Measurements from ENCODE around the gene BTK.
A peak's percentile ranks its signal among the peaks of the same experiment; 100 is the strongest.

BTK gene

DNA sequence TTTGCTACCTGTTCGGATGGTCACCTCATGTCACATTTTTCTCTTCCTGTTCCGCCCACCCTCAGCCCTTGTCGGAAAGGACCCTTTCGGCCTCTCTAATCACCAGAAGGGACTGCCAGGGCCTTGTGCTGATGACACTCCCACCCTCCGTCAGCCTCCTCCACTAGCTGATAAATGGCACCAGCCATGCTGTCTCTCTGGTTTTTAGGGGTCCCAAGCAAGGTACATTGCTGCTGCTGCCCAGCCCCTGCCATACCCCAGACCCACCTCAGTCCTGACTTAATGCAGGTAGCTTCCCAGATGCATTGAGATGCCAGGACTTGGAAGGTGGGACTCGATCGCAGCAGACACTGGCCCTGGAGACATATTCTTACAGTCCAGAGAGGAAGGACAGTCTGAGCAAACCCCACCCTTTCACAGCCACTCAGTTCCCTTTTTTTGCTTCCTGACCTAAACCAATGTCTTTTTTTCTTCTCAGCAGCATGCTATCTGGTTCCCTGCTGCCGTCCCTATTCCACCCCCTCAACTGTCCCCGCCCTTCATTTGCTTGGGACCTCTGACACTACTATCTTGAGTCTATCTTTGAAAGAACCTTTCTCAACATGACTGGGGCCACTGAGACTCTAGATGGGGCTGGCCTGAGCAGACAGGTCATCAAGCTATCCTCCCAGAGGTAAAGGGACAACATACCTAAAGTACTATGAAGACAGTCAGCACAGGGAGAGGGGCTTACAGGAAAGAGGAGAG, at the start of gene BTK:
BTK (minus strand) TSS at position 397 of the 747 bp plus-strand sequence. CDS start 10,907 bp downstream, outside the sequence.
- DNase-seq (ENCODE audit: low read depth in 3 of 3): no peak

DNA sequence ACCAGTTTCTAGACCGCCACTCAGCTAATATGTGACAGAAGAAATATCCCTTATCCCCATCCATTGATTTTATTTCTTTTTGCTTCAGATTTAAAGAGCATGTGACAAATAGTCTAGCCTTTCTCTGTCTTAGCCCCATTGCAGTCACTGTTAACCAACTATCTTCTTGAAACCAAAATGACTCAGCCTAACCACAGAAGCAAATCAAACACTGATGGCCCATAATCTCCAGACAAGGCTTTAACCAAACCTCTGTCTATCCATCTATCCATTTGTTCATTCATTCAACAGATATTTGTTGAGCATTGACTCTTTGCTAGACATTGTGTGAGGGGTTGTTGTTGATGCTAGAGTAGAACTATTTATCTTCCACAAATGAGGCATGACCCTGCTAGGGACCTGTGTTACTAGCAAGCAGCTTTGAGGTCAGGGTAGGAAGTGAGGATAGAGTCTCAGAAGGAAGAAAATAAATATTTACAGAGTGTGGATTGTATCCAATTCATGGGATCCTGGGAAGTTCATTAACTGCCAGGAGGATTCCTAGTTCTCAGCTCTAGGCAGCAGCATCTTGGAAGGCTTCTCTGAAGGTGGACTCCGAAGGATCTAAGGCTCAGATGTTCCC, 44.6 kb upstream of the BTK start:
- DNase-seq (ENCODE audit: low read depth in 3 of 3): no peak

DNA sequence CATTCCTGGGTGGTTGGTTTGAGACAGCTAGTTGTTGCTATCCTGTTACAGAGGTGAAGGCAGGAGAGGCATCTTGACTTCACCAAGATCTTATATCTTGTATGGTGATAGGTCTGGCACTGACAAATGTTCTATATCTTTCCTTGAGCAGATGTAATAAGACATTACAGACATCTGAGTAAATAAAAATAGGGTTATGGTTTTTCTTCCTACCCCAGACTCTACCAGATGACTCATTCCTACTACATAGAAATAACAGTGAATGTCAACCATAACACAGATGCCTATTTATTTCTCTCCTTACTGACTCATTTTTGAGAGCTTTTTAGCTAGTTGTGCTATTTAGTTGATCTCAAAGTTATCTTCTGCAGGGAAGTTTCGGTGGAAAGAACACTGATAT, 43.9 kb upstream of the BTK start:
- DNase-seq (ENCODE audit: low read depth in 3 of 3): no peak

DNA sequence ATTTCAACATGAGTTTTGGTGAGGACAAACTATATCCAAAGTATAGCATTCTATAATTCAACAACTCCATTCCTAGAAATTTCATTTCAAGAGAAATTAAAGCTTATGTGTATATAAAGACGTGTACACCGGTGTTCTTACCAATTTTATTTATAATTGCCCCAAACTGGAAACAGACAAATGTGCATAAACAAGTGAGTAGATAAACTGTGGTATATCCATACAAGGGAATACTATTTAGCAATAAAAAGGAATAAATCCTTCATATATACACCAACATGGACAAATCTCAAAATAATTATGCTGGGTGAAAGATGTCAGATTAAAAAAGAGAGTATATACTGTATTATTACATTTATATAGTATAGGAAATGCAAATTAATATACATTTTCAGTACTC, 42.0 kb upstream of the BTK start:
- DNase-seq (ENCODE audit: low read depth in 3 of 3): no peak

DNA sequence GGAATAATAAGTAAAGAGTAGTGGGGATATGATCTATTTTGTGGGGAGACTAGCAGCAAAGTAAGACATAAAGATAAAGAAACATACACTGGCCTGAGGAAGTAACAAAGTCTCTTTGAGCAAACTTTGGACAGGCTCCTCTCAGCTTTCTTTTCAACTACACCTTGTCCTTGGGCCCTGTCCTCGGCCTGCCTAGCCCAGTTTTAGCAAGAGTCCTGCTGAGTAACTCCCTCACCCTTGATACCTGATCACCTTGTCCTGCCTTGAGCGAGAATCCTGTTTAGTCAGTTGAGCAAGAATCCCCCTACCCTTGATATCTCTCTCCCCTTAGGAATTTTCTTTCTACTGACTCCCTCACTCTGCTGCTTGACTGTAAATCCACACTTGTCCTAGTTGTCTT, 33.5 kb upstream of the BTK start:
- no peak for DNase-seq (ENCODE audit: low read depth in 3 of 3)

DNA sequence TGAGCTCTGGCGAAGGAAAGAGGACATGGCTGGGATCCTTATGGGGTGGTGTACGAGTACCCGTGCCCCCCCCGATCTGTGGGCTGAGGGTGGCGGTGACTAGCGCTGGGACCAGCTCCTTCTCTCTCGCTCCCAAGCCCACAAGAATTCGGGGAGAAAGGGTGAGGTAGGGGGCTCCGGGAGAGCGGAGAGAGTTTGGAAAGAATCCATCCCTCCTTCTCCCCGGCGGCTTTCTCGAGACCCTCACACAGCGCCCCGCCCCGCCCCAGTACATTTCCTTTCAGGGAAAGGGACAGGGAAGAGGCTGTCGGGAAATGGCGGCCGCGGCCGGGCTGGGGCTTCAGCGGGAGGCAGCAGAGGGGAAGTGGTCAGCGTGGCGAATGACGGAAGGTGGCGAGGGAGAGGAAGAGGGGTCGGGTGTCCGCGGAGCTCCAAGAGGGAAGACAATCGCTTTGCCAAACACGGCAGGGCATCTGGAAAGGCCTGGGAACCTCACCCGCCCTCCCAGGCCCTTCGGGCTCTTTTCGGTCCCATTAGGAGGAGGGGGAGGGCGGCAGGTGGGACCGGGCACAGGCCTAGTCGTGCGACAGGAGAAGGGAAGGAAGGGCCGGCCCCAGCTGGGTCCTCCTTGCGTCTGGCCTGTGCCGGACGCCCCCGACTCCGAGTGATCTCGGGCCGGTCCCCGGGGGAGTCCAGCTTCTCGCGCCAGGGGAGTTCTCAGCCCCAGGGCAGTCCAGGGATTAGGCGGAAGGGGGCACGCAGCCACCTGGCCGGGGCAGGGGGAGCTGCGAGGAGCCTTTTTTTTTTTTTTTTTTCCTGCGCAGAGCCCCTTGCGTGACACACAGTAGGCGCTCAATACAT, 32.2 kb upstream of the BTK start:
- no peak for DNase-seq (ENCODE audit: low read depth in 3 of 3)

DNA sequence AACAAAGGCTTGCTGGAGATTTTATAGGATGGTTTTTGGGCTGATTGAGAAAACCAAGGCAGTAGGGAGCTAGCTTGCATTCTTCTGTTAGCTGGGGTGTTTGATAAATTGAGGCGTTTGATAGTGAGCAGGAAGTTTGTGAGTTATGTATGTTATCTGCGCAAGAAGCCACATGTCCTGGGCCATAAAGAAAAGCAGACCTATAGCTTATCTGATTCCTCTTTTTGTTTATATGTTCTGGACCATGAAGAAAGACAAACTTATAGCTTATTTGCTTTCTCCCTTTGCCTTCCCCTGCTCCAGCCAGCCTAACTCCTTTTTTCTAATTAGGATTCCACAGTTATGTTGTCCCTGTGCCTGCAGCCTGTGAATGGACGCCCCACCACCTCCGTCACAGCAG, 31.2 kb upstream of the BTK start:
- DNase-seq (ENCODE audit: low read depth in 3 of 3): no peak

DNA sequence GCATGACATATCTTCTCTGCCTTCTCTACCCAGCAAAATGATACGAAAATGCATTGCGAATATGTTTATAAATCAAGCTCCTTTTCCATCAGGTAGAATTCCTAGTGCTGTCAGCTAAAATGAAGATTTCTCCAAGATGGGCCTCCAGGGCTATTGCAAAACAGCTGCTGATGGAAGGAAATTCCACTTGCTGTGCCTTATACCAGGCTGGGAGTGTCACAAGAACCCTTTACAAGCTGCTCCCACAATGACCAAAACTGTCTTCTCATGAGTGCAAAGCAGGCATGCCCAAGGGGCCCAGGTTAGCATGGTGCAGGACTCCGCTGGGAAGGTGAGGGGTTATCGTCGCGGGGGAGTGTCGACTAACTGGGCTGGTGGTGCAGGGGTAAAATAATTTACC, 30.7 kb upstream of the BTK start:
- DNase-seq (ENCODE audit: low read depth in 3 of 3): no peak

DNA sequence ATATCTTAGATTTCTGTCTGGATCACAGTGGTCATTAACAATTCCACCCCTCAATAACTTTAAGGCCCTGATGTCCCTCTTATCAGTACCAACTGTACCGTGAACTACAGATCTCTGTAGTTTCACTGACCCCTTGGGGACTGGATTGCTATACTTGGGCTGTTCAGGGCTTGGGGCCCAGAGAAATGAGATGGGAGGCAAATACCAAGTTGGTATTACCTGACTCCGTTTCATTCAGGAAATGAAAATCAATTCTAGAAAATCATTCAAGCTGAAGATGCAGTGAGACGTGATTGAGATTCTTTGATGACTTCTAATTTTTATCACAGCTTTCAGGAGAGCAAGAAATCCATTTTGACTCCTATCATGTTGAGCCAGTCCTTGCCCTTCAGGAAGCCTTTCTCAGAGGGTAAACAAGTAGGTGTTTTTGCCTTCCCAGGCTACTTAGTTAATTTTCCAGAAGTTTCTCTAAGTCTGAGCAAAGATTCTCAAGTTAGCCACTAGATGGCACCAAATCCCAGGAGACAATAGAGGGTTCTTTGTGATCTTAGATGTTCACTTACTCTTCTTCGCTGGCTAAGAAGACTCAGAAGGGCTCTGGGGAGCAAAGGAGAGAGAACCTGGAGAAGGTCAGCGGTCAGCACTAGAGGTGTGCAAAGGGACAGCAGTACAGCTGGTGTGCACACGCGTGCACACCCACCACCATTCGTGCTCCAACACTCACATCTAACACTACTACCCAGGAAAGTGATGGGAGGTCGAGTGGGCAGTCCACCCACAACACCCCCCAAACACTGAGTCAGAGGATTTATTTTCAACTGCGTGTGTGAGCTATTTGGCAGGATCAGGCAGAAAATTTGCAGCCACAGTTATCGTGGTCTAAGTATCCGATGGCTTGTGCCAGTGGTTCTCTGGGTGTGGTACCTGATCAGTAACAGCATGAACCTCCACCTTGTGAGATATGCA, 29.5 kb upstream of the BTK start:
- DNase-seq (ENCODE audit: low read depth in 3 of 3): peak in 1 of 3 donors; percentile 32

DNA sequence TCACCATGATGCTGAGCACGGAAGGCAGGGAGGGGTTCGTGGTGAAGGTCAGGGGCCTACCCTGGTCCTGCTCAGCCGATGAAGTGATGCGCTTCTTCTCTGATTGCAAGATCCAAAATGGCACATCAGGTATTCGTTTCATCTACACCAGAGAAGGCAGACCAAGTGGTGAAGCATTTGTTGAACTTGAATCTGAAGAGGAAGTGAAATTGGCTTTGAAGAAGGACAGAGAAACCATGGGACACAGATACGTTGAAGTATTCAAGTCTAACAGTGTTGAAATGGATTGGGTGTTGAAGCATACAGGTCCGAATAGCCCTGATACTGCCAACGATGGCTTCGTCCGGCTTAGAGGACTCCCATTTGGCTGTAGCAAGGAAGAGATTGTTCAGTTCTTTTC, 26.0 kb upstream of the BTK start:
- DNase-seq (ENCODE audit: low read depth in 3 of 3): no peak

DNA sequence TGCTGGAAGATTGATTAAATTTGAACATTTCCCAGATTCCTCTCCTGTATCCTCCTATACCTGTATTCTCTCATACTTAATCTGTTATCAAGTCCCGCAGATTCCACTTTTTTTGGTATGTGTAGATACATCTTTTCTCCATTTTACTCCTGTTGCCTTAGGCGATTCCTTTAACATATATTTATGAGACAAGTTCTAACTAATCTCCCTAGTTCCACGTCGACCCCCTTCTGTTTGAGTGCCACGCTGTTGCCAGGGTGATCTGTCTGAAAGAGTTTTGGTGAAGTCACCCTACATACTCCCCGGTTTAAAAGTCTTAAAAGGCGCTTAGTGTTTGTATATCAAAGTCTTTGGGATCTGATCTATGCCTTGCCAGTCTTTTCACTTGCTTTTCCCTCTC, 24.5 kb upstream of the BTK start:
- DNase-seq (ENCODE audit: low read depth in 3 of 3): no peak

DNA sequence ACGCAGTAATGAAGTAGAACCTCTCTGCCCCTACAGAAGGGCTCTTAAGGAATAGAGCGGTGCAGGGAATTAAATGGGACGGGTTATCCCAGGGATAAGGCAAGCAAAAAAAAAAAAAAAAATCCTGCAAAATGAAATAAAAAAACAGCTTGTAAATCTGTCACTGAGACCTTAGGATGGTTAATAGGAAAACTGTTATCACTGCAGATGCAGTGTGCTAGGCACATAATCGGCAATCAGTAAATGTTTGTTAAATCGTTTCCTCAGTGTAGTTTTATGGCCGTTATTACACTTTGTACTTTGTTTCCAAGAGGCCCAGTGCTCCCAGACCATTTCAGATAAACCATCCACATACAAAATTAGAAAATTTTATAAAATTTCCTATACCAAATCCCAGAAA, 23.1 kb upstream of the BTK start:
- no peak for DNase-seq (ENCODE audit: low read depth in 3 of 3)

DNA sequence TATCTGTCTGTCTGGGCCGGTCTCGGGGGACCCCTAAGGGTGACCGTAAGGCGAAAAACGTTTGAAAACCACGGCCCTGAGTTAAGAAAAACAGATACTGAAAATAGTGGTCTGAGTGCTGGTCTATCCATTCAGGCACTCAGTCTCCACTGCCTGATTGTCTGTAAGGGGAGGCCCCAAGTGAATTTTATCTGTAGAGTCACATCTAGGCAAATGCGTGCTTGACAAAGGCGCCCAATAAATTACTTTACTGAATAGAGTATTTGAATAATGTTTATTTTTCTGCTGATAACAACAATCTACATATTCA, 22.5 kb upstream of the BTK start:
- no peak for DNase-seq (ENCODE audit: low read depth in 3 of 3)

DNA sequence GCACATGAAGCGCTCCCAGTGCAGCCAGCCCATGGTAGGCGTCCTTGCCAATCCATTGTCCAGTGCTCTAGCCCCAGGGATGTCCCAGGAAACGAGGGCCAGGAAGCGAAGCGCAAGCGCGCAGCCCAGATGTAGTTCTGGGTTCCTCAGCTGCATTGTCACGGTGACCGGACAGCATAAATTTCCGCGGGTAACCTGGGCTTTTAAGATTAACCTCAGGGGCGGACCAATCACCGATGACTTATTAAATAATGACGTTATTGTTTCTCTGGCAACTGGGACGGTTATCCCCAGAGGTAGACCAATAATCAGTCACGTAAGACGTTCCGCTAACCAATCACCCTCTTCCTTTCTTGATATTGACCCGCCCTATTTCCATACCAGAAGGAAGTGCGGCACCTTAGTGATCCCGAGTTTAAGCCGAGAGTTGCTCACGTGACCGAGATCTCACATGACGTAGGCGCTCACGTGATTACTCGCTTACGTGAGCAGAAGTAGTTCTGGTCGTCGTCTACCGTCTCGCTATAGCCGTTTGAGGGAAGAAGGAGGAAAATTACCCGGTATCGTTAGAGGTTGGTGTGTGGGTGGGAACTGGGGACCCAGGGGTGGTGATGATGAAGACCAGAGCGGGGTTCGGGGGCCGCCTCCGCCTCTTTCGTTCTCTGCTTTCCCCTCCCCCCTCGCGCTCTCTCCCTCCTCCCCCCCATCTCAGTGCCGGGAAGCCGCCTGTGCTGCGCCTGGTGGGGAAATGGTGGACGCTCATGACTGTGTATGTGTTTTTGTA, 21.9 kb upstream of the BTK start, which contains the start of the genes GLA and HNRNPH2:
GLA (minus strand) TSS at position 178 of the 784 bp plus-strand sequence; CDS start at position 156, 22 bp downstream.
HNRNPH2 (plus strand) TSS at position 475 of the 784 bp plus-strand sequence. CDS start 3,767 bp downstream, outside the sequence.
- DNase-seq (ENCODE audit: low read depth in 3 of 3): peak; percentile 61 to 79 (median 64)

DNA sequence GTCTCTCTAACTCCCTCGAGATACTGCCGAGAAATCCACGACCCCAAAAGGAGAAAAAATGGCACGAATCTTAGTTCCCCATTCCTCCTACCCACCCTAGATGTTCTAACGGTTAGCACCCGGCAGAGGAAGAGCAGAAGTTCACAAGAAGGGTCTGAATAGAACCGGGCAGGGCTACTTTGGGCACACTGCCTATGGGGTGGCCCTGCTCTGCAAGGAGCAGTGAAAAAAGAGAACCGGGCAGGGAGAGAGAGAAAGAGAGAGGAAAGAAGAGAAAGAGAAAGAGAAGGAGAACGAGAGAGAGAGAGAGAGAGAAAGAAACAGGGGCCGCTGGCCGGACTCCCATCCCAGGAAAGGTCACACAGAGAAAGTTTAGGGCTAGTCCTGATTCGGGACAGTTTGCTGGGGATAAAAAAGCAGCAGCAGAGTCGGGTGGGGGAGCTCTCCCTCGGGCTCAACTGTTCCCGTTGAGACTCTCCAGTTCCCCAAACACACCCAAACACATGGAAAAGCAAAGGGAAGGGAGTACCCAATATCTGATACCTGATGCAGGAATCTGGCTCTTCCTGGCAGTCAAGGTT, 21.3 kb upstream of the BTK start:
- DNase-seq (ENCODE audit: low read depth in 3 of 3): no peak

DNA sequence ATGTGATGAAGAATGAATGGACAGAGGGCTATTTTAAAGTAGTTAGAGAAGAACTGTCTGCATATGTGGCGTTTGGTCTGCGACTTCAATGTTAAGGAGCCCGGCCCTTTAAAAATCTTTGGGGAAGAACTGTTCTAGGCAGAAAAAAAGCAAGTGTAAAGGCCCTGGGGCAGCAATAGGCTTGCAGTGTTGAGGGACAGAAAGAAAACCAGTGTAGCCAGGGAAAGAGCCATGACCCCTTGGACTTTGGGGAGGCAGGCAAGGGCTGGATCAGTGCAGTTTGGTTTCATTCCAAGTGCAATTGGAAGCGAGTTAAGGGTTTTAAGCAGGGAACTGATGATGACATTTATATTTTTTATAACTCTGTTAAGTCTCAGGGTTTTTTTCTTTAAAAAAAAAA, 13.8 kb upstream of the BTK start:
- no peak for DNase-seq (ENCODE audit: low read depth in 3 of 3)

DNA sequence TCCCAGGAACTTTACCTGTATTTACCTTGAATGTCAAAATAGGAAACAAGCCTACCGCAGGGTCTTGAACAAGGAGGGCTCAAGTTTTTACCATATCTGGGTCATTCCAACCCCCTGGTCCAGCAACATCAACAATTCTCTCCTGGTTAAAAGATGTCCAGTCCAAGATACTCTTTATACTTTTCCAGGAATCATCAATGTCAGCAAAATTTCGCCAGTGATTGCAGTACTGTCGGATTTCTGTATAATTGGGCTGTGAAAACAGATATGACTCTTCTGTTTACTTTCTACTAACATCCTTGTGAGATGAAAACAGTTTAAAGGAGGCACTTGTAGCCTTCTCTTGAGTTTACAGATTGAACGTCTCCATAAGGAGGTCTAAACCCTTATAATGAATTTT, 12.7 kb upstream of the BTK start:
- DNase-seq (ENCODE audit: low read depth in 3 of 3): no peak

DNA sequence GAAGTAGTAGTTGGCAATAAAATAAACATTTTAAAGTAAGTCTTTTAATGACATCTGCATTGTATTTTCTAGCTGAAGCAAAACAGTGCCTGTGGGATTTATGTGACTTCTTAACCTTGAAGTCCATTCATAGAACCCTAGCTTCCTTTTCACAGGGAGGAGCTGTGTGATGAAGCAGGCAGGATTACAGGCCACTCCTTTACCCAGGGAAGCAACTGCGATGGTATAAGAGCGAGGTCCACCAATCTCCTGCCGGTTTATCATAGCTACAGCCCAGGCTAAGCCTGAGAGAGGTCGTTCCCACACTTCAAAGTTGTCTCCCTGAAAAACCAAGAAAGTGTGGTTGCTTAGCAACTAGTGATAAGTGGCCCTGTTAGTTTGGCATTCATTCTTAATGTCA, 11.8 kb upstream of the BTK start:
- DNase-seq (ENCODE audit: low read depth in 3 of 3): no peak

DNA sequence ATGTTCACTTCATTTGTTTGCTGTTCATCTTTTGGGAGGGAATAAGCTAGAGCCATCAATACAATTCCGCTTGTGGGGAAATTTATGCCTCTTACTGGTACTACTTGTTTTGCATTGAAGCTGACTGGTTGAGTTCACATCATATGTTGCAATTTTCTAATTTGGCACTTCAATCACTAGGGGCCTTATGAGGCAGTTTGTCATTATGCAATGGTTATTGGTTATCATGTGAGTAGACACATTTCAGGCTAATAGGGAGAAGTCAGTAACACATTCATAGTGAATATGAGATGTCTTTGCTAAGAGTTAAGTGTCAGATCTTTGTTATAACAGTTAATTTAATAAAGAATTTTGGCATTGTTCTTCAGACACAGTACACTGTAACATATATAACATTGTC, 9.8 kb upstream of the BTK start:
- no peak for DNase-seq (ENCODE audit: low read depth in 3 of 3)

DNA sequence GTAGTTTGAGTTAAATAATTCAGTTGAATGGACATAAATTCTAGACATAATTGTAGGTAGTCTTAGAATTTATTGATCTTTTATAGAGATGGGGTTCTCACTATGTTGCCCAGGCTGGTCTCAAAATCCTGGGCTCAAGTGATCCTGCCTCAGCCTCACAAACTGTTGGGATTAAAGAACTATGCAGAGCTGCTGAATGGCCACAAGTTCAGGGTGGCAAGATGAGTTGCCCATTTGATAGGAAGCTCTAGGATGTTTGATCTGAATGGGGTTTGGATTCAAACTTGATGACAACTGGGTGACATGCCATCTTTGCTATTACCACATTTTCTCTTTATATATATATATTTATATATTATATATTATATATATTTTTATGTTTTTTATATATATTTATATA, 8.4 kb upstream of the BTK start:
- DNase-seq (ENCODE audit: low read depth in 3 of 3): no peak

Data from stimulated activated CD4-positive, alpha-beta T cell treated with anti-CD3 and anti-CD28 coated beads, TNF-alpha, amount 100 ng/mL, for 48 hours (primary cell).